ENCODE results near the gene FLOT2.
A peak's percentile ranks its signal among the peaks of the same experiment; 100 is the strongest.
"Not testable (repeated sequence)": the region's sequence is repeated elsewhere in the genome, so short reads cannot be mapped to it uniquely, and the experiment has no call there.

FLOT2 gene

GRCh38 chr17:28853295-28853694, 44.2 kb downstream of the FLOT2 start:
- Histone ChIP-seq H3K27me3 (ENCODE audit: control insufficient read depth, insufficient read depth, low read length) (no peaks in the 10 kb centered on the region), H3K36me3 (ENCODE audit: control insufficient read depth, low read depth, low read length) (peaks cover 12% of the 10 kb centered on the region), H3K27ac (ENCODE audit: low read length) (no peak overlapping the region), H3K9ac (ENCODE audit: low read length) (no peak overlapping the region), H3K9me3 (ENCODE audit: control insufficient read depth, low read depth, low read length) (no peaks in the 10 kb centered on the region), H3K4me3 (ENCODE audit: low read length) (no peak overlapping the region), H3K4me1 (ENCODE audit: control insufficient read depth, low read depth, low read length) (peaks cover 3% of the 10 kb centered on the region)

- Histone ChIP-seq H3K9ac (ENCODE audit: low read length) (no peak overlapping the region), H3K4me1 (ENCODE audit: control insufficient read depth, low read depth, low read length) (no peaks in the 10 kb centered on the region), H3K27ac (ENCODE audit: low read length) (no peak overlapping the region), H3K9me3 (ENCODE audit: control insufficient read depth, low read depth, low read length) (no peaks in the 10 kb centered on the region), H3K36me3 (ENCODE audit: control insufficient read depth, low read depth, low read length) (no peaks in the 10 kb centered on the region), H3K4me3 (ENCODE audit: low read length) (no peak overlapping the region), H3K27me3 (ENCODE audit: control insufficient read depth, insufficient read depth, low read length) (no peaks in the 10 kb centered on the region)
Observed at GRCh38 chr17:28849281-28849680, 48.3 kb downstream of the FLOT2 start.

DNA sequence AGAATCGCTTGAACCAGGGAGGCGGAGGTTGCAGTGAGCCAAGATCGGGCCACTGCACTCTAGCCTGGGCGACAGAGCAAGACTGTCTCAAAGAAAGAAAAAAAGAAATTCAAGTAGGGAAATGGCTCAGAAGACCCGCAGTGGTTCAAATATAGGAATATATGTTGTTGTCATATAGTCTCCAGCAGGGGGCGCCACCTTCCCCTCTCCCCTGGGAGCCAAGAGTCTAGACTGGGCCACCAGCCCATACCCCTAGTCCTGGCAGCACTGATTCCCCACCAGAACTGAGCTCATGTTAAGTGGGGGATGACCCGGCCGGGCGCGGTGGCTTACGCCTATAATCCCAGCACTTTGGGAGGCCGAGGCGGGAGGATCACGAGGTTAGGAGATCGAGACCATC, 48.9 kb downstream of the FLOT2 start:
- H3K27me3 ChIP-seq (ENCODE audit: control insufficient read depth, insufficient read depth, low read length); H3K9ac ChIP-seq (ENCODE audit: low read length); H3K4me3 ChIP-seq (ENCODE audit: low read length); H3K4me1 ChIP-seq (ENCODE audit: control insufficient read depth, low read depth, low read length); H3K27ac ChIP-seq (ENCODE audit: low read length); H3K9me3 ChIP-seq (ENCODE audit: control insufficient read depth, low read depth, low read length); H3K36me3 ChIP-seq (ENCODE audit: control insufficient read depth, low read depth, low read length): not testable (repeated sequence)

DNA sequence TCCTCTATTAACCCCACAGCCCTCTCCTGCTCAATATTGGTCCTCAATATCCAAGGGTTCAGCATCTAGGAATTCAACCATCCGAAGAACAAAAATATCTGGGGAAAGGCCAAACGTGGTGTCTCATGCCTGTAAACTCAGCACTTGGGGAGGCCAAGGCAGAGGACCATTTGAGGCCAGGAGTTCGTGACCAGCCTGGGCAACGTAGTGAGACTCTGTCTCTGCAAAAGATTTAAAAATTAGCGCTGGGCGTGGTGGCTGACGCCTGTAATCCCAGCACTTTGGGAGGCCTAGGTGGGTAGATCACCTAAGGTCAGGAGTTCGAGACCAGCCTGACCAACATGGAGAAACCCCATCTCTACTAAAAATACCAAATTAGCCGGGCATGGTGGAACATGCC, 50.8 kb downstream of the FLOT2 start:
- not testable (repeated sequence) for H3K4me3 ChIP-seq (ENCODE audit: low read length); H3K4me1 ChIP-seq (ENCODE audit: control insufficient read depth, low read depth, low read length); H3K27me3 ChIP-seq (ENCODE audit: control insufficient read depth, insufficient read depth, low read length); H3K9me3 ChIP-seq (ENCODE audit: control insufficient read depth, low read depth, low read length); H3K27ac ChIP-seq (ENCODE audit: low read length); H3K9ac ChIP-seq (ENCODE audit: low read length); H3K36me3 ChIP-seq (ENCODE audit: control insufficient read depth, low read depth, low read length)

DNA sequence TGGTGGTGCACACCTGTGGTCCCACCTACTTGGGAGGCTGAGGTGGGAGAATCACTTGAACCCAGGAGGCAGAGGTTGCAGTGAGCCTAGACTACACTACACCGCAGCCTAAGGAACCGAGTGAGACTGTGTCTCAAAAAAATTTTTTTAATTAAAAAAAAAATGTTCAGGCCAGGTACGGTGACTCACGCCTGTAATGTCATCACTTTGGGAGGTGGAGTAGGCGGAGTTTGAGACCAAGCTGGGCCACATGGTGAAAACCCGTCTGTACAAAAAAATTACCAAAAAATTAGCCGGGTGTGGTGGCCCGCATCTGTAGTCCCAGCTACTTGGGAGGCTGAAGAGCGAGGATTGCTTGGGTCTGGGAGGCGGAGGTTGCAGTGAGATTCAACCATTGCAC, 51.3 kb downstream of the FLOT2 start:
- no peak overlapping the region for H3K9ac ChIP-seq (ENCODE audit: low read length)
- H3K4me1 ChIP-seq (ENCODE audit: control insufficient read depth, low read depth, low read length), result peaks cover 10% of the 10 kb centered on the region
- no peaks in the 10 kb centered on the region for H3K9me3 ChIP-seq (ENCODE audit: control insufficient read depth, low read depth, low read length)
- H3K36me3 ChIP-seq (ENCODE audit: control insufficient read depth, low read depth, low read length), result no peaks in the 10 kb centered on the region
- H3K27me3 ChIP-seq (ENCODE audit: control insufficient read depth, insufficient read depth, low read length), result no peaks in the 10 kb centered on the region
- H3K4me3 ChIP-seq (ENCODE audit: low read length), result no peak overlapping the region
- no peak overlapping the region for H3K27ac ChIP-seq (ENCODE audit: low read length)

DNA sequence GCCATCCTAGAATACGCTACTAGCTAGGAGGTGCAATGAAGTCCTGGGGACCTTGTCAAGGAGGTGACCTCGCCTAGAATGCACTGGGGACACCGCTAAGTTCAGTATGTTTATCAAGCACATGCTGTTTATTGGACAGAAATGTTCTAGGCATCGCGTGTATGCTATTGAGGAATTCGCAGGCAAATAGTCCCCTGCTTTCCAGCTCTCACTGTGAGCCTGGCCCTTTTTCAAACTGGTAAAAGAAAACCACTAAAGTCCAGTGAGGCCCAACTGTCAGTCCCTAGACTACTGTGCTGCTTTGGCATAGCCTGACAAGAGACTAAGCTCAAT, 53.8 kb downstream of the FLOT2 start:
- no peaks in the 10 kb centered on the region for H3K36me3 ChIP-seq (ENCODE audit: control insufficient read depth, low read depth, low read length)
- peaks cover 10% of the 10 kb centered on the region for H3K4me1 ChIP-seq (ENCODE audit: control insufficient read depth, low read depth, low read length)
- H3K27ac ChIP-seq (ENCODE audit: low read length), result no peak overlapping the region
- no peaks in the 10 kb centered on the region for H3K27me3 ChIP-seq (ENCODE audit: control insufficient read depth, insufficient read depth, low read length)
- H3K9me3 ChIP-seq (ENCODE audit: control insufficient read depth, low read depth, low read length), result no peaks in the 10 kb centered on the region
- H3K9ac ChIP-seq (ENCODE audit: low read length), result no peak overlapping the region
- no peak overlapping the region for H3K4me3 ChIP-seq (ENCODE audit: low read length)

DNA sequence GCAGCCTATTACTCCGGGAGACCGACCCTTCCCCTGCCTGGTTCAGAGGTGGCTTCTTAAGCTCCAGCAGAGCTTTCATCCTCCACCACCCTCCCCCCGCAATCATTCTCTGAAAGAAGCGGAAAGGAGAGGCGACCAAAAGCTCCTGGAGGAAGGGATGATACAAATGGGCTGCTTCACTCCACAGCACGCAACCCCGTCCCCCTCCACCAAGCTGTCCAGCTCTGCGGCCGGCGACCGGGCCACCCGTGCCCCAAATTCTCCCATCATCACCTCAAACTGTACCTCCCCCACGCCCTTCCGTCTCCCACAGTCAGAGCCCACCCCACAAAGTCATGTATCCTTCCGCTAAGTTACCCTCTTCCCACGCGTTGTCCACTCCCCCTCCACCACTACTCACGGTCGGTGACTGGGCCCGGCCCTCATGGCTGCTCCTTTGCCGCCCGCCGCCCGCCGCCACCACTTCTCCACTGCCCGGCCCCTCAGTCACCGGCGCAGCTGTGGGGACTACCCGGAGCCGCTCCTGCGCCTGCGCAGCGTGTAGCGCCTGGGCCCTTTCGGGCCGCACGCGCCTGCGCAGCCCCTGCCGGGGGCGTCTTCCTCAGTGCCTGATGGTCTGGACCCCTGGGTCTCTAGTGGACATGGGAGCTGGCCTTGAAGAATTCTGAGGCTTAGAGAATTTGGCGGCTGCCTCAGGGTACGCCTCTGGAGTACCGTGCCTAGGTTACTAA, 55.1 kb downstream of the FLOT2 start, which contains the start of gene FAM222B:
TSS of gene FAM222B (minus strand) at position 509 of the 731 bp plus-strand sequence. CDS start 76,123 bp downstream, outside the sequence.
- Histone ChIP-seq H3K9ac (ENCODE audit: low read length) (peak within 1 kb of the TSS; percentile 89), H3K27ac (ENCODE audit: low read length) (peak within 1 kb of the TSS; percentile 75), H3K4me3 (ENCODE audit: low read length) (peak within 1 kb of the TSS; percentile 93), H3K36me3 (ENCODE audit: control insufficient read depth, low read depth, low read length) (no peaks in the 10 kb centered on the region), H3K4me1 (ENCODE audit: control insufficient read depth, low read depth, low read length) (peaks cover 10% of the 10 kb centered on the region), H3K27me3 (ENCODE audit: control insufficient read depth, insufficient read depth, low read length) (no peaks in the 10 kb centered on the region), H3K9me3 (ENCODE audit: control insufficient read depth, low read depth, low read length) (no peaks in the 10 kb centered on the region)

DNA sequence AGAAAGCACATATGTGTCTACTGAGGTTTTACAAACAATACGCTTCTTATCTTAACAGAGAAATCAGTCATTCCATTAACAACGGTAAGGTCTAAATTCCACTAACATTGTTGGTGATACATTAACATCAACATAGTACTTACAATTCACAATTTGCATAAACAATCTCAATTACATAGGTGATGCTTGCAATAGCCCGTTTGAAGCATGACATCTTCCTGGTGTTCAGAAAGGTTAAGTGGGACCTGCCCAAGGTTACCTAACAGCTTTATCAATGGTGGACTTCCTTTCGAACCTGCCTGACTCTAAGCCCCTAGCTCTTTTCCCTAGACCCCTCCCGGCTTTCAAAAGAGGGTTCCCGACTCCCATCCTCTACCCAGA, 55.6 kb downstream of the FLOT2 start:
- H3K36me3 ChIP-seq (ENCODE audit: control insufficient read depth, low read depth, low read length), result no peaks in the 10 kb centered on the region
- H3K27me3 ChIP-seq (ENCODE audit: control insufficient read depth, insufficient read depth, low read length), result no peaks in the 10 kb centered on the region
- peak overlapping the region; percentile 71 for H3K27ac ChIP-seq (ENCODE audit: low read length)
- peak overlapping the region; percentile 89 for H3K9ac ChIP-seq (ENCODE audit: low read length)
- peak overlapping the region; percentile 93 for H3K4me3 ChIP-seq (ENCODE audit: low read length)
- H3K4me1 ChIP-seq (ENCODE audit: control insufficient read depth, low read depth, low read length), result peaks cover 10% of the 10 kb centered on the region
- H3K9me3 ChIP-seq (ENCODE audit: control insufficient read depth, low read depth, low read length), result no peaks in the 10 kb centered on the region

DNA sequence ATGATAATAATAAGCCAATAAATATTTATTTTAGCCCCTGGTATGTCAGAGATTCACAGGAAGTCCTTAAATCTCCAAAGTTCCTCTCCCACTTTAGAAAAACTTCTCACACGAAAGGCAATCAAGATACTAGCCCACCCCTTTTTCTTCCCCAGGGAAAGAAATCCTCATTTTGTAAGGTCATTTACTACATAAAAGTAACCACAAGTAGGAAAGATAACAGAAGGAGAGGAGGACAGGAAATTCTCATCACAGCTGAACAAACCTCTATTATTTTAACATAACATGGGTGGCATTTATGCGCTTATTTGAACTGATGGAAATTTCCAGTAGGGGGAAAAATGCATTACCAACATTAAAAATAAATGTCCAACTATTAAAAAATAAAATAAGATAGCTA, 58.3 kb downstream of the FLOT2 start:
- peaks cover 10% of the 10 kb centered on the region for H3K4me1 ChIP-seq (ENCODE audit: control insufficient read depth, low read depth, low read length)
- no peak overlapping the region for H3K4me3 ChIP-seq (ENCODE audit: low read length)
- no peaks in the 10 kb centered on the region for H3K27me3 ChIP-seq (ENCODE audit: control insufficient read depth, insufficient read depth, low read length)
- H3K27ac ChIP-seq (ENCODE audit: low read length), result no peak overlapping the region
- no peak overlapping the region for H3K9ac ChIP-seq (ENCODE audit: low read length)
- no peaks in the 10 kb centered on the region for H3K9me3 ChIP-seq (ENCODE audit: control insufficient read depth, low read depth, low read length)
- H3K36me3 ChIP-seq (ENCODE audit: control insufficient read depth, low read depth, low read length), result no peaks in the 10 kb centered on the region

DNA sequence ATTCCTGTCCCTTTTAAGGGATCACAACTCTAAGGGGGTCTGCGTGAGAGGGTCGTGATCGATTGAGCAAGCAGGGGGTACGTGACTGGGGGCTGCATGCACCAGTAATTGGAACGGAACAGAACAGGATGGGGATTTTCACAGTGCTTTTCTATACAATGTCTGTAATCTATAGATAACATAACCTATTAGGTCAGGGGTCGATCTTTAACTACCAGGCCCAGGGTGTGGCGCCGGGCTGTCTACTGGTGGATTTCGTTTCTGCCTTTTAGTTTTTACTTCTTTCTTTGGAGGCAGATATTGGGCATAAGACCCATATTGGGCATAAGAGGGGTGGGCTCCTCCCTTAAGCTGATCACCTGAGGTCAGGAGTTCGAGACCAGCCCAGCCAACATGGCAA, 61.0 kb downstream of the FLOT2 start:
- not testable (repeated sequence) for H3K9ac ChIP-seq (ENCODE audit: low read length); H3K4me1 ChIP-seq (ENCODE audit: control insufficient read depth, low read depth, low read length); H3K27ac ChIP-seq (ENCODE audit: low read length); H3K9me3 ChIP-seq (ENCODE audit: control insufficient read depth, low read depth, low read length); H3K36me3 ChIP-seq (ENCODE audit: control insufficient read depth, low read depth, low read length); H3K27me3 ChIP-seq (ENCODE audit: control insufficient read depth, insufficient read depth, low read length); H3K4me3 ChIP-seq (ENCODE audit: low read length)

DNA sequence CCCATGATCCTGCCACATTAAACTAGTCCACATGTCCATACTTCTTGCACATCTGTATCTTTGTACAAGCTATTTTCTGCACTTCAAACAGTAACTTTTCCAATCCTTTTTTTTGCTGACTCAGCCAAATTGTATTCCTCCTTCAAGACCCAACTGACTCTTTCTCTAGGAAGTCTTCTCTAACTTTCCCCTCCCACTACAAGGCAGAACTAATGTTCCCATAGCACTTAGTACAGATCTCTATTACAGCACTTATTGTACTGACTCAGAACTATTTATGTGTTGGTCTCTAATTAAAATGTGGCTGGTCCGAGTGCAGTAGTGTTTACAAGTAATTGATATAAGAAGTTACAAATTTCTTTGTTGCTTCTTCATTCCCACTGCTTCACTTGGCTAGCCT, 63.1 kb downstream of the FLOT2 start:
- Histone ChIP-seq H3K4me1 (ENCODE audit: control insufficient read depth, low read depth, low read length) (no peaks in the 10 kb centered on the region), H3K9me3 (ENCODE audit: control insufficient read depth, low read depth, low read length) (no peaks in the 10 kb centered on the region), H3K9ac (ENCODE audit: low read length) (no peak overlapping the region), H3K27me3 (ENCODE audit: control insufficient read depth, insufficient read depth, low read length) (no peaks in the 10 kb centered on the region), H3K27ac (ENCODE audit: low read length) (no peak overlapping the region), H3K36me3 (ENCODE audit: control insufficient read depth, low read depth, low read length) (peaks cover 3% of the 10 kb centered on the region), H3K4me3 (ENCODE audit: low read length) (no peak overlapping the region)

All from iPS-18a (cell line).